Suprapubic skin (tissue), 4 donors: ENCODE measurements around the gene AKAP8L. TPM values are rescaled to one million over a fixed set of nuclear protein-coding genes. Genes with fewer than 3 reads are reported as not detected.

Experiments used
- DNase-seq, 2 donors: peaks; one replicate each; pipeline ENCODE4 v3.0.0-alpha.2; 2019; ENCODE audit warnings: low spot score in 2 of 2
- H3K27ac ChIP-seq: fragments of 200-600 bp; sonication (generic); one replicate; pipeline ENCODE4 v1.5.1; 2019
- H3K27me3 ChIP-seq: fragments of 200-600 bp; sonication (generic); one replicate; pipeline ENCODE4 v1.5.1; 2019
- H3K36me3 ChIP-seq: fragments of 200-600 bp; sonication (generic); one replicate; pipeline ENCODE4 v1.5.1; 2019
- H3K4me1 ChIP-seq: fragments of 200-600 bp; sonication (generic); one replicate; pipeline ENCODE4 v1.5.1; 2019
- H3K4me3 ChIP-seq: fragments of 200-600 bp; sonication (generic); one replicate; pipeline ENCODE4 v1.5.1; 2019; ENCODE audit warnings: mild to moderate bottlenecking
- H3K9me3 ChIP-seq: fragments of 200-600 bp; sonication (generic); one replicate; pipeline ENCODE4 v1.5.1; 2019
- EP300 ChIP-seq: sonication (generic); formaldehyde crosslinking; IDR thresholded peaks from one replicate; pipeline ENCODE4 v1.6.1; 2017; ENCODE audit warnings: antibody characterized with exemption
- POLR2A ChIP-seq, 2 donors: fragments of 450-650 bp; IDR thresholded peaks; one replicate each; pipeline ENCODE4 v1.6.1; 2017; ENCODE audit warnings: antibody characterized with exemption in 2 of 2, mild to moderate bottlenecking in 2 of 2, moderate library complexity in 2 of 2
- POLR2AphosphoS5 ChIP-seq, 3 donors: sonication (generic); formaldehyde crosslinking; IDR thresholded peaks; one replicate each; pipeline ENCODE4 v1.6.1; 2017; ENCODE audit warnings: antibody characterized with exemption in 3 of 3
- WGBS: methylation state at CpG from one replicate; pipeline ENCODE4 v1.1.5; 2018; 5-methylcytosine and 5-hydroxymethylcytosine counted together
- total RNA-seq, 4 donors: library from RNA; depleted of rRNA; stranded (reverse); fragments of >200 nt; gene quantifications; one replicate each; pipeline ENCODE4 v1.1.0, GENCODE V29; 2016
- TF ChIP-seq, protein P1 (sequence below), 2 donors: fragments of 200-600 bp in 1 of 2; fragments of 450-650 bp in 1 of 2; sonication (generic) in 1 of 2; IDR thresholded peaks; one replicate each; pipeline ENCODE4 v1.5.1; 2016 to 2019; ENCODE audit warnings: antibody characterized with exemption in 2 of 2, mild to moderate bottlenecking in 1 of 2, moderate library complexity in 1 of 2

Gene AKAP8L
- total RNA-seq, 4 donors from 2014 or later = 97.5 to 259 (median 118) TPM

DNA sequence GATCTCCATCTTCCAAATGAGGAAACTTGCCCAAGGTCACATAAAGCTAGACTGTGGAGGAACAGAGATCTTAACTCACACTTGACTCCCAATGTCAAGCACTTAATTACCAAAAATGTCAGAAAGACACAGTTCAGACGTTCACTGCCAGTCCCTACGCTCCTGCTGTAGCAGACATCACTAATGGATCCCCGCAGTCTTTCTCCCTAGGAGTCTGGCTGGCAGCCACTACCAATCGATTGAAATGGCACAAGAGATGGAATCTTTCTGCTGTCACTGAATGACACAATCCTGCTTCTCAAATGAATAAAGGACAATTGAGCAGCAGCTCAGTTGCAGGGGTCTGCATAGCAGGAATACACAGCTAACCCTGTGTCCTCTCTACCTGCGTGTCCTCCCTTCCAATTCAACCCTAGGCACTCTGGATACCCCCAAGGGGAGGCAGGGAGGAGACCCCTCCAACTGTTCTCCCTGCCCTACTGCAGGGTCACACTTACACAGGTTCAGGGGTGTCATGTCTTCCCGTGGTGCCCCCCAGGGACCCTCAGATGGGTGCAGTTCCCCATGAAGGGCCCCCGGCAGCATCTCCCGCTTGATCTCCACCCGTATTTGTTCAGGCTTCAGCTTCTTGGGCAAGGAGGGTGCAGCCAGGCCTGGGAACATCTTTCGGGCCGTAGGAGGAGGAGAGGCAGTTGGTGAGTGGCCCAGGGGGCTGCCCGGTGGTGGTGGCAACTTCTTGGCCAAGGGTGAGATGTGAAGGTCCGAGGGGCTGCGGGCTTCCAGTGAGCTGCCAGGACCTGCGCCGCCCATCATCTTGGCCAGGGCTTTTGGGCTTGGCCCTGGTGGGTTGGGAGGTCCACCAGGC, 7.9 kb upstream of the AKAP8L start:
- Histone ChIP-seq H3K4me3 (no peak overlapping the region), H3K36me3 (peaks cover 82% of the 10 kb centered on the region), H3K4me1 (peaks cover 29% of the 10 kb centered on the region), H3K9me3 (no peaks in the 10 kb centered on the region), H3K27ac (no peak overlapping the region), H3K27me3 (no peaks in the 10 kb centered on the region)
- no peak for DNase-seq
- TF ChIP-seq POLR2A (IDR thresholded peaks at IDR 0.05) = no peak
- 79% methylated on average over 12 of the region's 16 CpGs for WGBS

DNA sequence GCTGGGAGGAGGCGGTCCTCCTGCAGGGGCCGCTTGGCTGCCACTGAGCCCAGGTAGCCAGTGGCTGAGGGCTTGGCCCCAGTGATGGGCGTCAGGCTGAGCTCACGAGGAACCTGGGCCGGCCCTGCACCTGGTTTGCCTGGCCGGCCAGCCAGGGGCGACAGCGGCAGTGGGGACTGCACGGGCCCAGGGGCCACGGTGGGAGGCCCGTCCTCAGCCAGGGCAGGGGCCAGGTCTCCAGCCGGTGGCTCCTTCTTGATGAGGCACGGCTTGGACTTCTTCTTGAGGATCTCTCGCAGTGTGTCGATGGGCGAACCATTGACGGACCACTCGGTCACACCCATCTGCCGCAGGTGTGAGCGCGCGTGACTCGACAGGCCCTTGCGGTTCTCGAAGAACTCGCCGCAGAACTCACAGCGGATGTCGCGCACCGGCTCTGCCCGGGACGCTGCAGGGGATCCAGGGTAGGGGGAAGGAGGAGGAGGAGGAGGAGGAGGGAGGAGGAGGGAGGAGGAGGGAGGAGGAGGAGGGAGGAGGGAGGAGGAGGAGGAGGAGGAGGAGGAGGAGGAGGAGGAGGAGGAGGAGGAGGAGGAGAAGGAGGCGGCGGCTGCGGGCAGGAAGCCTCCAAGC, 6.6 kb upstream of the AKAP8L start:
- 96% methylated on average over 23 of the region's 36 CpGs for WGBS

DNA sequence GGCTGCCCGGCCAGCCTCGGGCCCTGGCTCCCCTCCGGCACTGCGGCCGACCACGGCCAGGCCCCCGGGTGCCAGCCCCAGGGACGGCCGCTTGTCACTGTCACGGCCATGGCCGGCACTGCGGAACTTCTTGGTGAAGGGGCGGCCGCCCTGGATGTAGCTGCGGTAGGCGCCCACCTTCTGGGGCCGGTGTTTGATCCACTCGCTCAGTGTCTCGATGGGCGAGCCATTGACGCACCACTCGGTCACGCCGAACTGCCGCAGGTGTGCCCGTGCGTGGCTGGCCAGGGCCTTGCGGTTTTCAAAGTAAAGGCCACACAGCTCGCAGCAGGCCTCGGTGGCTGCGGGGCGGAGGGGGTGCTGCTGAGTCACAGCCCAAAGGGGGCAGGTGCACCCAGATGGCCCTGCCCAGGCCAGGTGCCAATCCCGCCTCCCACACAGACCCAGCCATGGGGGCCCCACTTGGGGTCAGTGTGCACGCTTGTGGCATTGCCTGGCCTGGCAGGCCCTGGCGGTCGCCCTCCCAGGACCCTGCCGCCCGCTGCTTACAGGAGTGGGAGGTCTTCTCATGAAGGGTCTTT, 6.0 kb upstream of the AKAP8L start:
- peaks cover 81% of the 10 kb centered on the region for H3K36me3 ChIP-seq
- TF ChIP-seq, protein P1, sequence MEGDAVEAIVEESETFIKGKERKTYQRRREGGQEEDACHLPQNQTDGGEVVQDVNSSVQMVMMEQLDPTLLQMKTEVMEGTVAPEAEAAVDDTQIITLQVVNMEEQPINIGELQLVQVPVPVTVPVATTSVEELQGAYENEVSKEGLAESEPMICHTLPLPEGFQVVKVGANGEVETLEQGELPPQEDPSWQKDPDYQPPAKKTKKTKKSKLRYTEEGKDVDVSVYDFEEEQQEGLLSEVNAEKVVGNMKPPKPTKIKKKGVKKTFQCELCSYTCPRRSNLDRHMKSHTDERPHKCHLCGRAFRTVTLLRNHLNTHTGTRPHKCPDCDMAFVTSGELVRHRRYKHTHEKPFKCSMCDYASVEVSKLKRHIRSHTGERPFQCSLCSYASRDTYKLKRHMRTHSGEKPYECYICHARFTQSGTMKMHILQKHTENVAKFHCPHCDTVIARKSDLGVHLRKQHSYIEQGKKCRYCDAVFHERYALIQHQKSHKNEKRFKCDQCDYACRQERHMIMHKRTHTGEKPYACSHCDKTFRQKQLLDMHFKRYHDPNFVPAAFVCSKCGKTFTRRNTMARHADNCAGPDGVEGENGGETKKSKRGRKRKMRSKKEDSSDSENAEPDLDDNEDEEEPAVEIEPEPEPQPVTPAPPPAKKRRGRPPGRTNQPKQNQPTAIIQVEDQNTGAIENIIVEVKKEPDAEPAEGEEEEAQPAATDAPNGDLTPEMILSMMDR (IDR thresholded peaks at IDR 0.05) = no peak
- no peak for TF ChIP-seq POLR2AphosphoS5 (IDR thresholded peaks at IDR 0.05)
- no peaks in the 10 kb centered on the region for H3K27me3 ChIP-seq
- WGBS = 80% methylated on average over 3 of the region's 38 CpGs
- H3K9me3 ChIP-seq = no peaks in the 10 kb centered on the region
- H3K4me1 ChIP-seq = peaks cover 12% of the 10 kb centered on the region
- no peak for DNase-seq
- no peak overlapping the region for H3K4me3 ChIP-seq
- no peak overlapping the region for H3K27ac ChIP-seq

More for the DNA sequence above, 6.6 kb upstream of the AKAP8L start:
- H3K27me3 ChIP-seq = no peaks in the 10 kb centered on the region
- no peak for TF ChIP-seq EP300
- TF ChIP-seq POLR2AphosphoS5 (IDR thresholded peaks at IDR 0.05) = no peak
- peaks cover 83% of the 10 kb centered on the region for H3K36me3 ChIP-seq
- DNase-seq = no peak
- peaks cover 16% of the 10 kb centered on the region for H3K4me1 ChIP-seq
- no peaks in the 10 kb centered on the region for H3K9me3 ChIP-seq
- H3K4me3 ChIP-seq = no peak overlapping the region
- no peak overlapping the region for H3K27ac ChIP-seq

DNA sequence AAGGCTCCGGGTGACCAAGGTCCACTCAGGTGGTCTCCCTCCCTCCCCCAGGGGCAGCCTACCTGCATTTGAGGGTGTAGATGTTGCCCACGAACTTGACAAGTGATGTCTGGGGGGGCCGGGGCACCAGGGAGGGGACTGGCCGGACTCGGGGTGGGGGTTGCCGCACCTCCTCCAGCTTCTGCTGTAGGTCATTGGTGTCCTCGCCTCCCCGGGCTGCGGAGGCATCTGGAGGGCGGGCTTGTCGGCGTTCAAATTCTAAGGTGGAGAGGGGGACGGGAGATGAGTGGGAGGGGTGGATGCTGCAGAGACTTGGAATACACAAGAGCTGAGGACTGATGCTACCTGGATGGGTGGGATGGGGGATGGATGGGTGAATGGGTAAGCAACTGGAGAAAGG, 5.3 kb upstream of the AKAP8L start:
- Histone ChIP-seq H3K27ac (no peak overlapping the region), H3K9me3 (no peaks in the 10 kb centered on the region), H3K27me3 (no peaks in the 10 kb centered on the region), H3K4me3 (no peak overlapping the region), H3K4me1 (peaks cover 12% of the 10 kb centered on the region), H3K36me3 (peaks cover 74% of the 10 kb centered on the region)
- WGBS = 98% methylated on average over 9 of the region's 13 CpGs
- TF ChIP-seq, protein P1 (IDR thresholded peaks at IDR 0.05) = no peak
- TF ChIP-seq EP300 (no peak), POLR2A (IDR thresholded peaks at IDR 0.05) (no peak), POLR2AphosphoS5 (IDR thresholded peaks at IDR 0.05) (no peak)
- no peak for DNase-seq

DNA sequence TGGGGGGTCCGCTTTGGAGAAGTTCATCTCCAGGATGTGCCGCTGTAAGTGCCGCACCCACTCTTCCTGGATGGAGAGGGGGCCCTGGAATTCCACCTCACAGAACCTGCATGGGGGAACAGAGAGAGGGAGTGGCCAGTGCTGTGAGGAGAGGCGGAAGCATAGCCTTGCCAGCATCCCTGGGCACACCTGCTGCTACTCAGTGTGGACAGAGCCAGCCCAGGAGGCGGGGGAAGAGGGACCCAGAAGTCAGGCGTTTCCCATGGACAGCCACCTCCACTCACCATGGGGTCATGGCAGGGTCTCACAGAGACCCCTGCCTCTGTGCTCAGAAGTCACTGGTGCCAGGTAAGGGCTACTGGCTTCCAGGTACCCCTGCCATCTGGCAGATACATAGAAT, 4.3 kb upstream of the AKAP8L start:
- Histone ChIP-seq H3K36me3 (peaks cover 65% of the 10 kb centered on the region), H3K9me3 (no peaks in the 10 kb centered on the region), H3K27ac (no peak overlapping the region), H3K4me1 (peaks cover 11% of the 10 kb centered on the region), H3K27me3 (no peaks in the 10 kb centered on the region), H3K4me3 (no peak overlapping the region)
- no peak for DNase-seq
- TF ChIP-seq POLR2A (IDR thresholded peaks at IDR 0.05) (no peak), POLR2AphosphoS5 (IDR thresholded peaks at IDR 0.05) (no peak), EP300 (no peak)
- TF ChIP-seq, protein P1 (IDR thresholded peaks at IDR 0.05) = no peak
- 96% methylated on average over 6 of the region's 6 CpGs for WGBS
